MCF 10A (cell line): ENCODE results near the gene DIAPH2. TPM values are rescaled to one million over a fixed set of nuclear protein-coding genes. Genes with fewer than 3 reads are reported as not detected.
"Not testable (repeated sequence)": the region's sequence is repeated elsewhere in the genome, so short reads cannot be mapped to it uniquely, and the experiment has no call there.

ENCODE experiments used
- BruUV-seq: library from RNA; stranded (reverse); fragments of 400-500 nt; replicated peaks from 2 replicates; lab custom pipeline; 2021; lab: Mats Ljungman, UMichigan
- CTCF ChIA-PET: fragments of 300-600 bp; sonication (Branson Sonifier 250); formaldehyde crosslinking; extraction: SDS; loops from one replicate; lab custom pipeline; 2021; ENCODE audit warnings: antibody characterized with exemption, inconsistent platforms; lab: Yijun Ruan, JAX
- POLR2A ChIA-PET: fragments of 300-600, 350-650 bp; sonication (Branson Sonifier 250); formaldehyde crosslinking; extraction: SDS; loops from one replicate; lab custom pipeline; 2020; ENCODE audit warnings: antibody characterized with exemption, inconsistent platforms; lab: Yijun Ruan, JAX
- DNase-seq: peaks from one replicate; pipeline ENCODE4 v3.0.0-alpha.2; 2018; ENCODE audit not compliant: unreplicated experiment
- H3K27ac Mint-ChIP-seq: one replicate; pipeline ENCODE4 v1.8.0; 2022; ENCODE audit warnings: mild to moderate bottlenecking, low read depth, mixed read lengths; ENCODE audit not compliant: unreplicated experiment
- H3K27me3 Mint-ChIP-seq: one replicate; pipeline ENCODE4 v1.8.0; 2022; ENCODE audit warnings: mixed read lengths; ENCODE audit not compliant: insufficient read depth, unreplicated experiment
- H3K36me3 Mint-ChIP-seq: one replicate; pipeline ENCODE4 v1.8.0; 2022; ENCODE audit warnings: mild to moderate bottlenecking, moderate library complexity, mixed read lengths; ENCODE audit not compliant: insufficient read depth, unreplicated experiment
- H3K4me1 Mint-ChIP-seq: one replicate; pipeline ENCODE4 v1.8.0; 2022; ENCODE audit warnings: mixed read lengths; ENCODE audit not compliant: insufficient read depth, unreplicated experiment
- H3K4me3 Mint-ChIP-seq: one replicate; pipeline ENCODE4 v1.8.0; 2022; ENCODE audit warnings: mild to moderate bottlenecking, moderate library complexity, mixed read lengths; ENCODE audit not compliant: unreplicated experiment
- H3K9me3 Mint-ChIP-seq: one replicate; pipeline ENCODE4 v1.8.0; 2022; ENCODE audit warnings: mixed read lengths; ENCODE audit not compliant: unreplicated experiment
- intact Hi-C: fragments of 100-400 bp; cut with micrococcal nuclease; formaldehyde crosslinking; loops from 2 replicates; pipeline ENCODE4 v1.14.1; 2022
- total RNA-seq: library from RNA; stranded (reverse); gene quantifications from 2 replicates; pipeline ENCODE4 v1.2.3, GENCODE V29; 2022
- TF ChIP-seq, protein P1 (sequence below): fragments of 200-600 bp; IDR thresholded peaks from one replicate; pipeline ENCODE4 v1.8.0; 2022; ENCODE audit warnings: antibody characterized with exemption, mild to moderate bottlenecking; ENCODE audit not compliant: unreplicated experiment

Gene DIAPH2
- total RNA-seq, 1 experiment from 2014 or later: 17.6 TPM

DNA sequence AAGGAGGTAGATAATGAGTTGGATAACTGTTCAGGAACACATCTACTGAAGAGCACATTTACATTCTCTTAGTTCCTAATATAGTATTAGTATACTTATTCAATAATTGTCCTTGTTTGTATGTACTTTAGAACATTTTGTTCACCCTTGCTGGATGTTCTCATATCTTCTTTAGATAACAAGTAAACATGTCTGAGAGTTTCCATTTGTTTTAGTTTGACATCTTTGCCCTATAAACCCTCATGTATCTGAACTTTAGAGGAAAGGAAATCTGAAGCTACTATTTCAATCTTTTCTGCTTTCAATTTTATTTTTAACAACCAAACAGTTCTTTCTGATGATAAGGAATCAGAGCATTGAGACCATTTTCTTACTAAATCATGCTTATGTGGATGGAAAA lies 717.7 kb downstream of the DIAPH2 start:
- Mint-ChIP-seq H3K9me3 (no peaks in the 10 kb centered on the region), H3K4me3 (no peak overlapping the region), H3K27ac (no peak overlapping the region), H3K36me3 (no peaks in the 10 kb centered on the region), H3K4me1 (peaks cover 5% of the 10 kb centered on the region), H3K27me3 (peaks cover 40% of the 10 kb centered on the region)
- CTCF ChIA-PET: no interaction called here
- BruUV-seq: no TSS peak
- intact Hi-C loops: no loop called here
- POLR2A ChIA-PET: no interaction called here
- TF ChIP-seq, protein P1, sequence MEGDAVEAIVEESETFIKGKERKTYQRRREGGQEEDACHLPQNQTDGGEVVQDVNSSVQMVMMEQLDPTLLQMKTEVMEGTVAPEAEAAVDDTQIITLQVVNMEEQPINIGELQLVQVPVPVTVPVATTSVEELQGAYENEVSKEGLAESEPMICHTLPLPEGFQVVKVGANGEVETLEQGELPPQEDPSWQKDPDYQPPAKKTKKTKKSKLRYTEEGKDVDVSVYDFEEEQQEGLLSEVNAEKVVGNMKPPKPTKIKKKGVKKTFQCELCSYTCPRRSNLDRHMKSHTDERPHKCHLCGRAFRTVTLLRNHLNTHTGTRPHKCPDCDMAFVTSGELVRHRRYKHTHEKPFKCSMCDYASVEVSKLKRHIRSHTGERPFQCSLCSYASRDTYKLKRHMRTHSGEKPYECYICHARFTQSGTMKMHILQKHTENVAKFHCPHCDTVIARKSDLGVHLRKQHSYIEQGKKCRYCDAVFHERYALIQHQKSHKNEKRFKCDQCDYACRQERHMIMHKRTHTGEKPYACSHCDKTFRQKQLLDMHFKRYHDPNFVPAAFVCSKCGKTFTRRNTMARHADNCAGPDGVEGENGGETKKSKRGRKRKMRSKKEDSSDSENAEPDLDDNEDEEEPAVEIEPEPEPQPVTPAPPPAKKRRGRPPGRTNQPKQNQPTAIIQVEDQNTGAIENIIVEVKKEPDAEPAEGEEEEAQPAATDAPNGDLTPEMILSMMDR: no peak
- no peak for DNase-seq

DNA sequence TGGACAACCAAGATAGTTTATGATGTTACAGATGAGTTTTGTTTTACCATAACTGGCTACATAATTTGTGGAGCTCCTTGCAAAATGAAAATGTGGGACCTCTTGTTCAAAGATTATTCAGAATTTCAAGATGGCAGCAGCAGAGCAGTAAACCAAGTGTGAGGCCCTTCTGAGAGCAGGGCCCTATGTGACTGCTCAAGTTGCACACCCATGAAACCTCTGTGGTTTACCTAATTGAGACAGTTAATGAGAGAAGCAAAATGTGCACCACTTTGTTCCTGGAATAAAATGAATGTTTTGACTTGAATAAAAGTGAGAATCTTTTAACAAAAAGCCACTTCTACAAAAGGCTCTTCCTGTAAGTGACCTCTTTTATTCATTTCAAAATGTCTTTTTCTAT lies 718.3 kb downstream of the DIAPH2 start:
- no TSS peak for BruUV-seq
- CTCF ChIA-PET: no interaction called here

DNA sequence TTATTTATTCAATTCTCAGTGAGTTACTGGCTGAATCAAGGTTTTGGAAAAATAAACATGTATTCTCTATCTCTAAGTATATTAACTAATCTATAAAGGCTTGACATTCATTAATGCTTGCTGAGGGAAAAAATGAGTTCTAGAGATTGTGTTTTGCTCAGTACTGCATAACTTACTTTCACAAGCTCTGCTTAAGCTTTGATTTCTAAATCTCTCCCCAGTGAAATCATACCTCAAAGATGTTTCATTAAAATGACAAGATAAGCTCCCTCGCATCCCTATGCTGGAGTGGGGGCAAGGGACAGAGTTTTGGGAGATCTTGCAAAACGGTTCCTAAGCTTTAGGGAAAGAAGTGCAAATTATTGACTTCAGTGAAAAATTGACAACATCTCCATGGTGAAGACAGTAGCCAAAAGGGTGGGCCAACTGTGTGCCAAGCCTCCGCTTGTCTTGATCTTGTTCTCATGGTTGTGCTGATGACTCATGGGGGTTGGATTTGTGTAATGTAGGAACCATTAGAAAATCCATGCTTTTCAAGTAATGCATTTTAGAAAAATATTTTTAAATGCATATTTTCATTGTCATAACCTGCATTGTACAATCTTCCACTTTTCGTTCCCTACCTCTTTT lies 720.5 kb downstream of the DIAPH2 start:
- H3K27ac Mint-ChIP-seq: no peak overlapping the region
- no peaks in the 10 kb centered on the region for H3K4me1 Mint-ChIP-seq
- CTCF ChIA-PET: no interaction called here
- BruUV-seq: no TSS peak
- peak; percentile 21 for DNase-seq
- H3K36me3 Mint-ChIP-seq: peaks cover 7% of the 10 kb centered on the region
- H3K4me3 Mint-ChIP-seq: no peak overlapping the region
- POLR2A ChIA-PET: no interaction called here
- peaks cover 18% of the 10 kb centered on the region for H3K27me3 Mint-ChIP-seq
- H3K9me3 Mint-ChIP-seq: peaks cover 10% of the 10 kb centered on the region
- intact Hi-C loops: no loop called here
- TF ChIP-seq, protein P1: no peak

More for the DNA sequence above, 718.3 kb downstream of the DIAPH2 start:
- Mint-ChIP-seq H3K9me3 (no peaks in the 10 kb centered on the region), H3K4me1 (no peaks in the 10 kb centered on the region), H3K36me3 (no peaks in the 10 kb centered on the region), H3K4me3 (no peak overlapping the region), H3K27ac (no peak overlapping the region), H3K27me3 (peaks cover 34% of the 10 kb centered on the region)
- POLR2A ChIA-PET: no interaction called here
- DNase-seq: no peak
- intact Hi-C loops: no loop called here
- TF ChIP-seq, protein P1: no peak

DNA sequence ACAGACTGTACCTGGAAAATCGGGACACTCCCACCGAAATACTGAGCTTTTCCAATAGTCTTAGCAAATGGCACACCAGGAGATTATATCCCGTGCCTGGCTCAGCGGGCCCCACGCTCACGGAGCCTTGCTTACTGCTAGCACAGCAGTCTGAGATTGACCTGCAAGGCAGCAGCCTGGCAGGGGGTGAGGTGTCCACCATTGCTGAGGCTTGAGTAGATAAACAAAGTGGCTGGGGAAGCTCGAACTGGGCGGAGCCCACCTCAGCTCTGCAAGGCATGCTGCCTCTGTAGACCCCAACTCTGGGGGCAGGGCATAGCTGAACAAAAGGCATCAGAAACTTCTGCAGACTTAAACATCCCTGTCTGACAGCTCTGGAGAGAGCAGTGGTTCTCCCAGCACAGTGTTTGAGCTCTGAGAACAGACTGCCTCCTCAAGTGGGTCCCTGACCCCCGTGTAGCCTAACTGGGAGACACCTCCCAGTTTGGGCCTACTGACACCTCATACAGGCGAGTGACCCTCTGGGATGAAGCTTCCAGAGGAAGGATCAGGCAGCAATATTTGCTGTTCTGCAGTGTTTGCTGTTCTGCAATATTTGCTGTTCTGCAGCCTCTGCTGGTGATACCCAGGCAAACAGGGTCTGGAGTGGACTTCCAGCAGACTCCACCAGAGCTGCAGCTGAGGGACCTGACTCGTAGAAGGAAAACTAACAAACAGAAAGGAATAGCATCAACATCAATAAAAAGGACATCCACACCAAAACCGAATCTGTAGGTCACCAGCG lies 725.2 kb downstream of the DIAPH2 start:
- intact Hi-C loops, H3K4me3 Mint-ChIP-seq, CTCF ChIA-PET, H3K4me1 Mint-ChIP-seq, H3K27ac Mint-ChIP-seq, BruUV-seq, DNase-seq: not testable (repeated sequence)
- POLR2A ChIA-PET: interaction anchor here (0.7 kb wide), 1 partner anchor 17 kb away, joined by 4 read pairs; no protein-coding TSS in a partner anchor
- H3K27me3 Mint-ChIP-seq: peaks cover 42% of the 10 kb centered on the region
- peaks cover 22% of the 10 kb centered on the region for H3K9me3 Mint-ChIP-seq
- H3K36me3 Mint-ChIP-seq: peaks cover 18% of the 10 kb centered on the region
